HG03066 (cell line): ENCODE results near the gene SLC4A1AP.

Source experiments
- ATAC-seq: cut with Tn5 transposase; IDR thresholded peaks from one replicate; pipeline ENCODE4 v1.9.1; 2021; ENCODE audit warnings: low read depth; ENCODE audit not compliant: unreplicated experiment

The SLC4A1AP gene

GRCh38 chr2:27697660-27698059, 34.0 kb downstream of the SLC4A1AP start:
- no peak for ATAC-seq

GRCh38 chr2:27701676-27702075, 38.0 kb downstream of the SLC4A1AP start:
- no peak for ATAC-seq

- ATAC-seq = no peak
Observed at GRCh38 chr2:27702302-27702701, 38.6 kb downstream of the SLC4A1AP start.

GRCh38 chr2:27703638-27704341, 40.1 kb downstream of the SLC4A1AP start:
- no peak for ATAC-seq

GRCh38 chr2:27704342-27704876, 40.7 kb downstream of the SLC4A1AP start:
- ATAC-seq = no peak

- ATAC-seq = no peak
Observed at GRCh38 chr2:27705851-27706622, 42.3 kb downstream of the SLC4A1AP start.

GRCh38 chr2:27707462-27708256, 44.0 kb downstream of the SLC4A1AP start:
- no peak for ATAC-seq

- ATAC-seq = no peak
Observed at GRCh38 chr2:27708257-27708654, 44.6 kb downstream of the SLC4A1AP start.

GRCh38 chr2:27708666-27709065, 45.0 kb downstream of the SLC4A1AP start:
- no peak for ATAC-seq

- ATAC-seq = no peak
Observed at GRCh38 chr2:27709326-27709725, 45.6 kb downstream of the SLC4A1AP start.

GRCh38 chr2:27709960-27710575, 46.4 kb downstream of the SLC4A1AP start:
- no peak for ATAC-seq

GRCh38 chr2:27710640-27711430, 47.1 kb downstream of the SLC4A1AP start:
- no peak for ATAC-seq

- ATAC-seq = no peak
Observed at GRCh38 chr2:27711804-27712203, 48.1 kb downstream of the SLC4A1AP start.

- no peak for ATAC-seq
Observed at GRCh38 chr2:27712522-27712921, 48.8 kb downstream of the SLC4A1AP start.

- ATAC-seq = no peak
Observed at GRCh38 chr2:27713201-27713600, 49.5 kb downstream of the SLC4A1AP start.

- no peak for ATAC-seq
Observed at GRCh38 chr2:27714053-27714452, 50.4 kb downstream of the SLC4A1AP start.

GRCh38 chr2:27714851-27715291, 51.2 kb downstream of the SLC4A1AP start:
- no peak for ATAC-seq

GRCh38 chr2:27715318-27716210, 51.9 kb downstream of the SLC4A1AP start:
- no peak for ATAC-seq
